Inflammatory macrophage (primary cell): ENCODE measurements around the gene CA5B.
"Not testable (repeated sequence)": the region's sequence is repeated elsewhere in the genome, so short reads cannot be mapped to it uniquely, and the experiment has no call there.

Experiments
- DNase-seq, 2 donors: peaks; one replicate each; pipeline ENCODE4 v3.0.0-alpha.2; 2020 to 2022
- total RNA-seq, 18 experiments: gene quantifications; one replicate each; lab custom pipeline; 2026; ENCODE audit warnings: mixed read lengths in 6 of 18, inconsistent platforms in 2 of 18; lab: John Stamatoyannopoulos, UW

The CA5B gene, protein sequence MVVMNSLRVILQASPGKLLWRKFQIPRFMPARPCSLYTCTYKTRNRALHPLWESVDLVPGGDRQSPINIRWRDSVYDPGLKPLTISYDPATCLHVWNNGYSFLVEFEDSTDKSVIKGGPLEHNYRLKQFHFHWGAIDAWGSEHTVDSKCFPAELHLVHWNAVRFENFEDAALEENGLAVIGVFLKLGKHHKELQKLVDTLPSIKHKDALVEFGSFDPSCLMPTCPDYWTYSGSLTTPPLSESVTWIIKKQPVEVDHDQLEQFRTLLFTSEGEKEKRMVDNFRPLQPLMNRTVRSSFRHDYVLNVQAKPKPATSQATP
- total RNA-seq: 1.7 to 13.6 (median 5.5) reads per million in 18 experiments

DNA sequence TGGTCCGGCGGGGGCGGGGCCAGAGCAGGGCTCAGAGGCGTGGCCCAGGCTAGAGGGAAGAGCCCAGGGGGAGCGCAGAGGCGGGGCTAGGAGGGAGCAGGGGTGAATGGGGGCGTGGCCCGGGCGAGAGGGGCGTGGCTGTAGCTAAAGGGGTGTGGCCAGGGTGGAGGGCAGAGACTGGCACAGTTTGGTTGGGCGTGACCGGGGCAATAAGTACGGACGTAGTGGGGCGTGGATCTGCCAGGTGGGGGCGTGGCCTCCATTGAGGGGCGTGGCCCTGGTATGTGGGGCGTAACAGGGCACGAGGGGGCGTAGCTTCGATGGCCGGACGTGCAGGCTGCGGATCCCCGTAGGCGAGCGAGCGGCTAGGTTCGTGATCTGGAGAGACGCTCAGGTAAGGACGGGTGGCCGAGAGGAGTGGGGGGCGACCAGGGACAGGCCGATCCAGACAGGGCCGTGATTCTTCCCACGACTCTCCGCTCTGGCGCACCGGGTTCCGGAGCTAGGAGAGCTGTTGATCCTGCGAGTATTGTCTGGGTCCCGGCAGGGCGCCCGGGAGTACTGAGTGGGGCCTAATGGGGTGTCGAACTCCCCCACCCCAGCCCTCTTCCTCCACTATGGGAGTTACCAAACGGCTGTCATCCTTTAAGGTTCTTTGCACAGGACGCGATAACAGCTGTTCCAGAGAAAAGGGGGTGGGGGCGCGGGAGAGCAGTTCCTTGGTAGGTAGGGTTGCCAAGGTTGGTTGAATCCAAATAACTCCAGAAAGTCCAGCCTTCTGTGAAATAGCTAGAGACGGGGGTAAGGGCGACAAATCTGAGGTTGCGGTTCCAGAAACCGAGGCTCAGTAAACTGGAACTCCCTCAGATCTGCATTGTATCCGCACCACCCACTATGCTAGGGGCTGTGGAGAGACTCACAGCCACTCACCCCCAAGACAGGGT is at the start of gene CA5B:
Gene CA5B (plus strand): TSS at position 312 of the 944 bp plus-strand sequence. CDS start 11,754 bp downstream, outside the sequence.
- peak; percentile 87 to 92 for DNase-seq

DNA sequence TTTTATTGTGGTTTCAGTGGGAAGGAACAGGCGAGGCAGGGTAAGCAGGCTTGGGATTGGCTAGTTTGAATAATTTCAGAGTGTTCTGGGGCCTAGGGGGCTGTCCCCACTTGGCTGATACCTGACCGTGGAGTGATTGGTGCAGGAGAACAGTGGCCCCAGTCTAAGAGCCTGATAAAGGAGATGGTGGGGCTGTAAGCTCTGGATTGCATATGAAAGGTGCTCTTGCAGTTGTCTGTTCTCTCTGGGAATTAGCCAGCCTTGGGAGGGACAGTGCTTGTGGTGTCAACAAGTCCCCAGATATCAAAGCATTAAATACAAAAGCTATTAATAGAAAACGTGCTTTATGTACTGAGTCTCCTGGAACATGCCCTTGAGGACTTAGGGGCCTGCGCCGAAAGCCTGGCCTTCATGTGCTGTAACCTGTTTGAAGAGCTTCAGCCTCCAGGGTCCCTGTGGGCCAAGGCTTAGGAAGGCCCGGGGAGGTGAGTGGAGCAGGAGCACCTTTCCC is 43.1 kb upstream of the CA5B start:
- DNase-seq: no peak

DNA sequence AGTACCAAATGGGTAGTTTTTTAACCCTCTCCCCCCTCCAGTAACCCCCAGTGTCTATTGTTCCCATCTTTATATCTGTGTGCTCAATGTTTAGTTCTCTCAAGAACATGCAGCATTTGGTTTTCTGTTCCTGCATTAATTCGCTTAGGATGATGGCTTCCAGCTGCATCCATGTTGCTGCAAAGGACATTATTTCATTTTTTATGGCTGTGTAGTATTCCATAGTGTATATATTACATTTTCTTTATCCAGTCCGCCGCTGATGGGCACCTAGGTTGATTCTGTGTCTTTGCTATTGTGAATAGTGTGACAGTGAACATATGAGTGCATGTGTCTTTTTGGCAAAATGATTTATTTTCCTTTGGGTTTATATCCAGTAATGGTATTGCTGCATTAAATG is 41.6 kb upstream of the CA5B start:
- DNase-seq: no peak

DNA sequence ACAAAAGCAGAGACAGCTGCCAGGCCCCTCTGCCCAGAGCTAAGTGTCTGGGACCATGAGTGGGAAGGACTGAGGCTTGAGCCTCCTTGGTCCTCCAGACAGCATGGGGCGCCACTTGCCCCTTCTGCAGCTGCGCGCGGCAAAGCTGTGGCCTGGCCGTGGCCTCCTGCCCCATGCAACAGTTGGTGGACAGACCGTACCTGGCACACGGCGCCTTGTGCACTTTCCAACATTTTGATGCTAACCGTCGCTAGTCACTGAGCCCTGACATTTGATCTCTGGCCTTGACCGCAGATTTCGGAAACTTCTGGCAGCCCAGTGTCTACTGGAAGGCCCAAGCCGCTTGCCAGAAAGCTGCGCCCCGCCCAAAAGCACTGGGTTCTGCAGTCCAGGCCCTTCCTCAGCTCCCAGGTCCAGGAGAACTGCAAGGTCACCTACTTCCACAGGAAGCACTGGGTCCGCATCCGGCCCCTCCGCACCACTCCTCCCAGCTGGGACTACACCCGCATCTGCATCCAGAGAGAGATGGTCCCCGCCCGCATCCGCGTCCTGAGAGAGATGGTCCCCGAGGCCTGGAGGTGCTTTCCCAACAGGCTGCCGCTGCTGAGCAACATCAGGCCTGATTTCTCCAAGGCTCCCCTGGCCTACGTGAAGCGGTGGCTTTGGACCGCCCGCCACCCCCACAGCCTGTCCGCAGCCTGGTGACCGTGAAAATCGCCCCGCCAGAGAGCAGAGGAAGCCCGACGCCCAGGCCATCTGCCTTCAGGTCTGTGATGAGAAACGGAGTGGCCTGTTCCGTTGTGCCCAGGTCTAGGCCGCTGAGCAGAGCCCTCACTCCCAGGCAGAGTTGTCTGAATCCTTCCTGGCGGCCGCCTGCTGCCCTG is 35.3 kb upstream of the CA5B start:
- DNase-seq: no peak

DNA sequence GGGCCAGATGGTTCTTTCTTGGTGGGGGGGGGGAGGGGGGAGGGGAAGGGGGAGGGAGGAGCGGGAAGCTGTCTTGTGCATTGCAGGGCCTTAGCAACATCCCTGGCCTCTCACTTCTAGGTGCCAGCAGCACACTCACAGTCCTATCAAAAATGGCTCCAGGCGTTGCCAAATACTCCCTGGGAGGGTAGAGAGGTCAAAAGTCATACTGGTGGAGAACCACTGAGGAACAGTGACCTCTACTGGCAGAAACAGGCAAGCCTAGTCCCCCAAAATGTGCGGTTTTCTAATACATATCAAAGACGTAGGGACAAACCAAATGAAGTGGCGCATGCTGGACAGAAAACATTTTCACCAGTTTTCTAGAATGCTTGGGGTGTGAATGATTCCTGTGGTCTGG is 34.3 kb upstream of the CA5B start:
- DNase-seq: not testable (repeated sequence)

DNA sequence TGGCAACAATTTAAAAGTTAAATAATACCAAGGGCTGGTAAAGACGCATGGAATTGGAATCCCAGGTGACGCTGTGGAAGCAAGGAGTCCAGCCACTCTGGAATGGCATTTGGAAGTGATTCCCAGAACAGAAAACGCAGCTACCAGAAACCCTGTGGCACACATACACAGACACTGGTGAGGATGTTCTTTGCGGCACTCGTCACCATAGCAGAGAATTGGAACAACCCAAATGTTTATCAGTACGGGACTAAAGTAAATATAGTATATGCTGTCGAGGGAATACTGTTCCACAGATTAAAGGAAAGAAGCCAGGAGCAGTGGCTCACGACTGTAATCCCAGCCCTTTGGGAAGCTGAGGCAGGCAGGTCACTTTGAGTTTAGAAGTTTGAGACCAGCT is 33.8 kb upstream of the CA5B start:
- DNase-seq: not testable (repeated sequence)

DNA sequence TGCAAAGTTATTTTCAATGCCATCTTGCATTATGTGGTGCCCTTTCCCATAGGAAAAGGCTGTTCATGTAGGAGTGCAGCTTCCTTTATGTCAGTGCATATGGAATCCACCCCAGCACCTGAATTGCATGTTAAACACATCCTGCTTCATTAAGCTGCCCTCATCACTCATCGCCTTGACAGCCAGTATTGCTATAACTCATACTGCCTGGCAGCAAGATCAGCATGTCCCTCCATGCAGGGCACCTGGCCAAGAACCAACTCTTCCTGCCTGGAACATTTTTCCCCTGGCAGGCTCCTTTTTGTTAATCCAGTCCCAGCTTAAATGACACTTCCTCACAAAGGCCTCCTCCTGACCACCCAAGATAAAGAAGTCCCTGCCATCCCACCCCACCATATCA is 23.5 kb upstream of the CA5B start:
- DNase-seq: no peak

DNA sequence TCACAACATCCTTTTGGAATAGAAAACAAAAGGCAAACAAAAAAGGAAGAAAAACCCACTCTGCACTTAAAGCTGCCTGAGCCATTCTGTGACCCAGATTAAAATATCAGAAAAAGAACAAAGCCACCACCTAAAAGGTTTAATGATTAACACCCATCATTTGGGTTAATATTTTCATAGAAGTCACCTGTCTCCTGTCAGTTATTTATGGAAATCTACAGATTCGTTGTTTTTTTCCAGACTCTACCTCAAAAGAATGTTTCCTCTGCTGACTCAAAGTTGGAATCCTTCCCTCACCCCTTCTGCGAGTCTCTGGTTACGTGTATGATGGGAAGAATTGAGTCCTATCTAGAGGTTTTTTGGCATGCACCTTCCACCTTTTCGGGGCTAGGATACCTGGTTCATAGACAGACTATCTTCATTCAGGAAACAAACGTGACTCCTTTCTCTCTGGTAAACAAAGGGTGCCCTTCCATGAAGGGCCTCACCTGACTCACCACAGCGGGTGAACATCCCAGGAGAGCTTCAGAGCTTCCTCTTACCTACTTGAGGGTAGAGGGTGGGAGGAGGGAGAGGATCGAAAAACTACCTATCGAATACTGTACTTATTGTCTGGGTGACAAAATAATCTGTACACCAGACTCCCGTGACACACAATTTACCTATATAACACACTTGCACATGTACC is 19.6 kb upstream of the CA5B start:
- no peak for DNase-seq

DNA sequence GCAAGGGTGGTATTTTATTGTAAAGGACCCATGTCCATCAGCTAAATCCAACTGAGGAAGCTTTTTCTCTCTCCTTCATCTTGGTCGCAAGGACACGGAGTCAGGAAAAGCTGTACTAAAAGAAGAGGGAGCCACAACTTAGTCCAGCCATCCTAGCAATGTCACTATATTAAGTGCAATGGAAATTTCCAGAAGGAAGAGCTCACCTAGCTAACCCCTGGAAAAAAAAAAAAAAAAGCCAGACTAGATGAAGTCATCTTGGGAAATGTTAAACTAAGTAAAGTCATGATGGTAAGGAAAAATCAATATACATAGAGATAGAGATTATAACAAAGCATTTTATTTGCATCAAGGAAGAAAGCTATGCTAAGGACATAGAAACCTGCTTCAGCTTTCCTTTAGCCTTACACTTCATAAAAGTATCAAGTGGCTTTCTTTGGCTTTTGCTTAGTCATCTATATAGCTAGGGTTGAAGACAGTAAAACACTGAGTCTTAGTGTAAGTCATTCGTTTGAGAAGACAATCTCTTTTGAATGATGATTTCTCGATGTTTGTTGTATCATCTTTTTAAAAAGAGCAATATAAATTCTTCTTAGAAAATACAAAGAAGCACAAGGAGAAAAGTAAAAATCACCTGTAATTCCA is 18.6 kb upstream of the CA5B start:
- DNase-seq: no peak

DNA sequence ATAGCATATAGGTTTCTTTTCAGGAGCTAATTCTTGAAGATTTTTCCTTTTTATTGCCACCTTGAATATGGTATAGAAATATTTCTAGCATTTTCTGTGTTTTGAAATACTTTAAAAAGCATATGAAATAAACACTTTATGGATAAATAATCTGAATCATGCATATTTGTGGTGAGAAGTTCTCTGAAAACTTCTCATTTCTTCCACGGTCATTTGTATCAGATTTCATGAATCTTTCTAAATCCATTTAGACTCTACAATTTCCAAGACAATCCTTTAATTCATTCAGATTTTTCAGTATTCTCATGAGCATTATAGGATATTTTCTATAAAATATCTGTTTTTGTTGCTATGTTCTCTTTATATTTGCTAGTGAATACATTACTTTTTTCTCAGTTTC is 16.2 kb upstream of the CA5B start:
- DNase-seq: no peak

DNA sequence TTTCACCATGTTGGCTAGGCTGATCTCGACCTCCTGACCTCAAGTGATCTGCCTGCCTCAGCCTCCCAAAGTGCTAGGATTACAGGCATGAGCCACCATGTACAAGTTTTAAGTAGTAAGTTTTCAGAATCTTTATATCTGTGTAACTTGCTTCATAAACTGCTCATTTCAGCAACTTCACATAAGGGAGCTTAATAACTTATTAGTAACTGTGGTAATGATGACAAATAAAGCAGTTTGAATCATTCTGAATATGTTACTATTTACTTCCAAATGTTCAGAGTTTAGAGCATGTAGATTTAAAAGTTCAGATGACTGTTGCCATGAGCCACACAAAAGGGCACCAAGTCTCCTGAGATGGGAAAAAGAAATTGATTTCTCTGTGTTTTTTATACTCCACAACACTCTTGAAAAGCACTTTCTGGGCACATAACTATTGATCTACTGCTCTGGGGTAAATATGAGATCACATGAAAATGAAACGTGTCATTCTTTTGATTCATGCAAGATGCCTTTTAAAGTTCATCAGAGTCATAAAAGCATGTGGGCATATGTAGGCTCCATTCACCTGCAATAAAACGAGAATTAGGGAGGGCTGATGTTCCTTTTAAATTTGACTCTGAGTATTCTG is 14.1 kb upstream of the CA5B start:
- no peak for DNase-seq

DNA sequence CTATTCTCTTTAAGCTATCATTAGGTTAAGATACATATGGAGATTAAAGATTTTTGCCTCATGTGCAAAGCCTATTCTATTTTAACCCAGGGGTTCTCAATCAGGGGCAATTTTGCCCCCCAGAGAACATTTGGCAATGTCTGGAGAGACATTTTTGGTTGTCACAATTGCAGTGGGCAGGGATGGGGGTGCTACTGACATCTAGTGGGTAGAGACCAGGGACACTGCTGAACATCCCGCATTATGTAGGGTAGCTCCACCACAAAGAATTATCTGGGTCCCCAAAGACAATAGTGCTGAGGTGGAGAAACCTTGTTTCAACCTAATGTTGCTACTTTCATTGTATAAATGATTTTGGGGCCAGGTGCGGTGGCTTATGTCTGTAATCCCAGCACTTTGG is 13.2 kb upstream of the CA5B start:
- DNase-seq: no peak

DNA sequence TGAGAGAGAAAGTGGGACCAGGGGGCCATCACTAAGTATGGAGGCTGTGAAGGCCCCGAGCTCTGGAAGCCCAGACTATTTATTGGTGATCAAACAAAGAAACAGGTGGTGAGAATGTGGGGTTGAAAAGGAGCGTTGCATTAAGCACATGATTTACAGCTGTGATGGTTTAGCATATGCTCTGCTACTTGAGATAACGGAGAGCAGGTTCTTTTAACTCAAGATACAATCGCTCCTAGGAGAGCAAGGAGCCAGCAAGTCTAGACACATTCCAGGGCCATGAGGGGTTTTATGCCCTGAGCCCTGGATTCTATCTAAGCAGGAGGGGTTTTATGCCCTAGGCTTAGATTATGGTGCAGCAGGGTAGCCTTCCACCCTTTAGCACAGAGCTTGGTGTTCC is 6.7 kb upstream of the CA5B start:
- DNase-seq: not testable (repeated sequence)

DNA sequence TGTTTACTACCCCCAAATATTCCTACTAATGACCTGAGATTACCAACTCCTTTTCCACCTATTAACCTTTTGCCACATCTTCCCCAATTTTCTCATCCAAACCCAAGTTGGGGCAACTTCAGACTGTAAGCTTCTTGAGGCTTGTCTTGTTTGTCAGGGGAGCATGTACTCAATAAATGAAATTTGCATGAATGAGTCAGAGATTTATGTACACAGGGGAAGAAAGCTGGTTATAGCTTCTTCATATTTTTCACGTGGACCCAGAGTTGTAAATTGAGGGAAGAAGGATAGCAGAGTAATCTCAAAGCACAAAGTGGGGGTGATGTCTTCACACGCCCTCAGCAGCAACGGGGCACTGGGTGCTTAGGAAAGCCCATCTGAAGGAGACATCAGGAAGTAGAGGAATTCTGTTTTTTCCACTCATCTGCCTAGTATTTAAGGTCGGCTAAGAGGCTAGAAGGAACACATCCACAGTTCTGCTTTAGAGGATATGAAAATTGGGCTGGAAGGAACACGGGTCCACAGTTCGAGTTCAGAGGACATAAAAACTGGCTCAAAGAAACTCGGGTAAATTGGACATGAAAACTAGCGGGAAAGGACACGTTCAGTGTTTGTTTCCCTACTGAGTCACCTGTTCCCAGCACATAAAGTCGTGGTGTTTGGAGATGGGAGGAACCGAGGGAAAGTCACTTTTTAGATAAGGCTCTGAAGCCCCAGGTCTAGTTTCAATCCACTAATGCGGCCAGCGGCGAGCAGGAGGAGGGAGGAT is 696 bp upstream of the CA5B start:
- peak in 1 of 2 donors; percentile 38 for DNase-seq

DNA sequence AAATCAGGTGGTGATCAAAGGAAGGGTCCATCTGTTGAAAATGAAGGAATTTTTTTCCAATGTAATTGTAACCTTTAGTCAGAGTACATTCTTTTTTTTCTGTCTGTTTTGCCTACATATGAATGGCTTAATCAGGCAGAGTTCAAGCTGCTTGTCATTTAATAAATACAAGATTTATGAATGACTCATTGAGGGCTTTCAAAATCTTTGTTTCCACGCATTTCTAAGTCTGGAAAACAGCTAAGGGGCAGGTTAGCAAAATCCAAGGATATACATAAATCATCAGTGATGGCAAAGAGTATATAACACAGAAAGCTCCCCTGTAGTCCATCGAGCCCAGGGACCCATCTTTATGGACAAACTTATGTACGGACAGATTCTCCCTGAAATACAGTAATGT is 1.8 kb downstream of the CA5B start:
- DNase-seq: no peak

DNA sequence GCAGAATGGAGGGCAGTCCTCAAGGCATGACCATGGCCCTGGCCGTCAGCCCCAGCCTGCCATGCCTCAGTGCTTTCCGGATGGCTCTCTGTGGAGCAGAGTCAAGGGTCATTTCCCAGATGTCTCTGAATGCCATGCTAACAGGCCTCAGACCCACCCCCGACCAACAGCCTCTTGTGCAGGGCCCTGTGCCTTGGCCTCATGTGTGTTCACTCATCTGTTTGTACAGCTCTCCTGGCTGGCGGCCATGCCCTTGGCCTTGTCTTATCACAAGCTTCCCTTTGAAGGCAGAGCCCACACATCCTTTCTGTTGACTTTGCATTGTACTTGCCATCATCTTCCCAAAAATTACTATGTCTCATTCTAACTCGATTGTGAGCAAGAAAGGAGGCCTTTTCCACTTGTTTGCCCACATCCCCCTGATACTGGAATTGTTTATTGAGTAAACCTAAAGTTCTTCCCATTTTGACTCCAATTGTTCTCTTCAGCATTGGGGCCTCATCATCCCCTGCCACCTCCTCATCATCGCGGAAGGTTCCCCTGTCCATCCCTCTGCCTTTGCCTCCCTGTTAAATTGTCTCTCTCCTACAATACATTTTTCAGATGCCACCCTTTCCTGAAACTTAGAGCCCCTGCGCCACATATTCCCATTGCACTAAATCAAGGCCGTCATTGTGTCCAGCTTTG is 6.3 kb downstream of the CA5B start:
- no peak for DNase-seq

DNA sequence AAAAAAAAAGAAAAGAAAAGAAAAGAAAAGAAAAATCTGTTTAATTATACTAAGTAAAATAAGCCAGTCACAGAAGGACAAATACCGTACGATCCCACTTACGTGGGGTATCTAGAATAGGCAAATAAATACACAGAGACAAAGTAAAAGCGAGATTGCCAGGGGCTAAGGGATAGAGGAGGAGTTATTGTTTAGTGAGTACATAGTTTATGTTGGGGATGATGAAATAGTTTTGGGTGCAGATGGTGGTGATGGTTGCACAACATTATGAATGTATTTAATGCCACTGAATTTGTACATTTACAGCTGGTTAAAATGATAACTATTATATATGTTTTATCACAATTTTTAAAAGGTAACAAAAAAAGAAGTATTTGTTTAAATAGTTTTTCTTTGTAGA is 7.1 kb downstream of the CA5B start:
- peak in 1 of 2 donors; percentile 51 for DNase-seq

DNA sequence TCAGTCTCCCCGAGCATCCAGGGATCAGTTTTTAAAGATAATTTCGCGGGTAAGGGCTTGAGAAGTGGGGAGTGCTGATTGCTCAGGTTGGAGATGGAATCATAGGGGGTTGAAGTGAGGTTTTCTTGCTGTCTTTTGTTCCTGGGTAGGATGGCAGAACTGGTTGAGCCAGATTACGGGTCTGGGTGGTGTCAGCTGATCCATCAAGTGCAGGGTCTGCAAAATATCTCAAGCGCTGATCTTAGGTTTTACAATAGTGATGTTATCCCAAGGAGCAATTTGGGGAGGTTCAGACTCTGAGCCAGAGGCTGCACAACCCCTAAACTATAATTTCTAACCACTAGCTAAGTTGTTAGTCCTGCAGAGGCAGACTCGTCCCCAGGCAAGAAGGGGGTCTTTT is 8.6 kb downstream of the CA5B start:
- DNase-seq: not testable (repeated sequence)

DNA sequence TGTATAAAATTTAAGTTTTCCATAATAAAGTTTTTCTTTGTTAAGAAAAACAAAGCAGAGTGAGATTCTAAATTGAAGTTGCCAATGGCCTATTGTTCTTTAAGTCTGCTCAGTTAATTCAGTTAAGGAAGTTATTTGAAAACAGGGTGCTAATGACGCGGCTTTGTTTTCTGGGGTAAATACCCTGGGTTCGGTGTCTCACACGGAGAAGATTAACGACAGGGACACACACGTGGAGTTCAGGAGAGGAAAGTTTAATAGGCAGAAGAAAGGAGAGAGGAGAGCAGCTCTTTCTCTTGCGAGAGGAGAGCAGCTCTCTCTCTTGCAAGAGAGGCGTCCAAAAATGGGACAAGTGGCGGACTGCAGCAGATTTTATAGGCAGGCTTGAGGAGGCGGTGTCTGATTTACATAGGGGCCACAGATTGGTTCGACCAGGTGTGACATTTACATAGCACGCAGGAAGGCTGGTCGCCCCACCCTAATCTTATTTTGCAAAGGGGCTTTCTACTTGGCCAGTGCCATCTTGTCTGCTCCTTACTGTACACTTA is 9.6 kb downstream of the CA5B start:
- no peak for DNase-seq
